HG03378 (cell line): Measurements from ENCODE around the gene TICAM2.

ENCODE experiments used
- ATAC-seq: cut with Tn5 transposase; IDR thresholded peaks from one replicate; pipeline ENCODE4 v1.9.1; 2021; ENCODE audit warnings: mild to moderate bottlenecking, moderate library complexity; ENCODE audit not compliant: unreplicated experiment

Gene TICAM2

DNA sequence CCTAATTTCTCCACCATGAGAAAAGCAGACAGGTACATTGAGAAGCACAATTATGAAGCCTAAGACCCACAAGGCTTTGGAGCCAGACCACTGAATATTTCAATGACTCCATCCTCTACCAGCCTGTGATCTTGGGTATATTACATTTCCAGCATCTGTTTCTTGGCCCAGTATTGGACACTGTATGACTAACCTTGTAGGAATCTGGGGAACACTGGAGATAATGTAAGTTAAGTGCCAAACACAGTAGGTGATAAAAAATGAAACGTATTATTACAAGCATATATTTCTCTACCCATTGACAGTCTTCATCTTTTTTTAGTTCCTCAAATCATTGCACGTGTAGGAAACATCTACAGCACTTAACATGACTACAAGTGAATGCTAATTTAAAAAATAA, 29.1 kb downstream of the TICAM2 start:
- ATAC-seq: no peak

- ATAC-seq: no peak
Measured at GRCh38 chr5:115571441-115571878, 30.8 kb downstream of the TICAM2 start.

DNA sequence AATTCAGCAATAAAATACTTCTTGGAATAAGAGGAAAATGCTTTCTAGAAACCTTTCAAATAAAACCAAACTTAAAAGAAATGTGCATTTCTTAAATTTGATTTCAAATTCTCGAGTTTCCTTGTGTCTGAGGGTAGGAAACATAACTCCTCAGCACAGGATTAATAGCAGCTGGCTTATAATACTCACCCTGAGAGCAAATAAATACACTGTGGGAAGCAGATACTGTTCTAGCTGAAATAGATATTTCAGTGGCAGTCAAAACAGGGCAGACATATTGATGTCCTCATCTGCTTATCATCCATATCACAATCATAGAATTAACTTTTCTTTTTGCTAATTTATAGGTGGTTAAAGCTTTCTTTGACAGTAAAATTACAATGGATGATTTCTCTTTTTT, 33.6 kb downstream of the TICAM2 start:
- no peak for ATAC-seq

DNA sequence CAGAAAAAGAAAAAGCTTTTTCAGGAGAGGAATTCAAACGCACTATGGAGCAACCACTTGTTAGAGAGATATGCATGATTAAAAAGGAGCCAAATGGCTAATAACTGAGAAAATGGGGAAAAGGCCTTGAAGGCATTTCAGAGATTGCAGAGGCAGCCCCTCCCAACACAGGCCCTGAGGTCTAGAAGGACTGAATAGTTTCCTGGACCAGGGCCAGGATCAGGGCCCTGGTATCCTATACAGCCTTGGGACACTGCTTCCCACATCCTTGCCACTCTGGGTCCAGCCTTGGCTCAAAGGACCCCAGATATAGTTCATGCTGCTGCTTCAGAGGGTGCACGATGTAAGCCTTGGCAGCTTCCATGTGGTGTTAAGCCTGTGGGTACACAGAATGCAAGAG, 37.0 kb downstream of the TICAM2 start:
- no peak for ATAC-seq

DNA sequence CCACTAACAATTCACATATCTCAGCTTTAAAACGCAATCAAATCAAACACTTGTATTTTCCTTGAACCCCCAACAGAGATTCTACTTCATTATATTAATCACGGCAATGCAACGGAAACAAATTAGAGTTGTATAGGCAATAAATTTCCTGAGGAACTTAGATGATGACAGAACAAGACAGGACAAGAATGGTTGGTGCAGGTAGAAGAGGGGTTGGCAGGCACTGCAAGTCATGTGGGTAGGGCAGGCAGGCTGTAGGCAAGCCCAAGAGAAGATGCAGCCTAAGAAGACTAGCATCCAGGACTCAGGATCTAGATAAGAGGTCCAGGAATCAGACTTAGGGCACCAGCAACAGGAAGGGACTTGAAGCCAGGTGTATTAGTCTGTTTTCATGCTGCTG, 41.1 kb downstream of the TICAM2 start:
- ATAC-seq: no peak

DNA sequence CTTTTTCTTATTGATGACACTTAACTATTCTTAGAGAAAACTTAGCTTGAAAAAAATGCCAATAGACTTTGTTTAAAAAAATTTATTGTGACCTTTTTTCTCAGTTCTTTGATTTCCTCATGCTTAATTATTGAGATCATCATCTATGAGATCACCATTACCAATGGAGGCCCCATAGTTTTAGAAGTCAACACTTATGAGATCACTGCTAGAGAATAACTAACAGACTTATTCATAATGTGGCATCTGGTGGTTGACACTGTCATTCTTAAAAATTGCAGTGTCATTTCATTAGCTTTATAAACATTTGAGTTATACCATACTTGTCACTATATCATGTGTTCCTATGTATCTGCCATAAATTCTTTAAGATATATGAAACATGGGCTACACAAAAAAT, 42.8 kb downstream of the TICAM2 start:
- no peak for ATAC-seq

DNA sequence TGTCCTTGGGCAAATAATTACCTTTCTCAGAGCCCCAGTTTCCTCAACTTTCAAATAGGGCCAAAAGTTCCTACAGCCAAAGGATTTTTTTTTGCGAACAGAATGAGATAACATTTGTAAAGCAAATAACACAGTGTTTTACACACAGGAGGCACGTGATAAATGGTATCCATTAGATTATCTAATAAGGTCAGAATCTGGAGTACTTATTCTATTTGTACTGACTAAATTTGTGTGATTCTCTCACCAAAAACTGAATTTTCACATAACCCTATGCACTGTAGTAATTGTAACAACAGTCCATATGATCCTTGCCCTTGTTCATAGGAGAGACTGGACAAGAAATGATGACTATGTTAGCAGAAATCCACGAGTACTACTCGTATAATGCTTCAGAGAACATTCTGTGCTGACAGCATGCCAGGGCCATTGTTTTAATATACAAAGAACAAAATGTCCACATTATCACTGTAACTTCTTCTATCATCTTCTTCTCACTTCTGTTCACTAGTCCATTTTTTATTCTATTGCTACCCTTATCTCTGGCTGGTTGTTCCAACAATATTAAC, 43.8 kb downstream of the TICAM2 start:
- no peak for ATAC-seq

DNA sequence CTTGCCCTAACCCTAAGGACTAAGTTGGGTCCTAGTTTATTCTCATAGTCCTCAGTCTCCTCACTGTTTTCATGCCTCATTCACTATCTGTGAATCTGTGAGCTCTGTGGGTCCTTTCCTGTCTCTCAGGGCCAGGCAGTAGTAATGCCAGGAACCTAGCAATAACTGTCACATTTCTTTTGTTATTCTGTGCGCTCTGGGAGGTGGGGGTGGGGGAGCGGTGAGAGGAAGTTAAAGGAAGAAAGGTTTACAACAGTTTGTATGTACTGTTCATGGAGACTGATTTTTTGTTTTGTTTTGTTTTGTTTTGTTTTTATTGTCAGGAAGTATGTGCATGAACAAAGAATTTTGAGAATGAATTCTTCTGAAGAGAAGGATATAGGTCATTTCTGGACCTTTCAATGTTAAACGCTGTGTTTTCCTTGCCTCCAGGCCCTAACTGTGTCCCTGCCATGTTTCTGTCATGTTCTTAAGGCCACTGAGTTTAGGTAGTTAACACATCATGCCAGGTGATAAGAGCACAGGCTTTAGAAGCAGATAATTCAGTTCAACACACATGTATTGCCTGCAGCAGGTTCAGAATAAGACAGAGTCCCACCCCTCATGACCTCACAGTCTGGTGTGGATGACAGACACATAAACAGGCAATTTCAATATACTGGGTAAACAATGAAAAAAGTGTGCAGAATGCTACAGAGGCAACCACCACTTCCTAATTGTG, 44.5 kb downstream of the TICAM2 start:
- ATAC-seq: no peak

GRCh38 chr5:115556276-115556675, 46.0 kb downstream of the TICAM2 start:
- ATAC-seq: no peak

GRCh38 chr5:115555084-115555633, 47.1 kb downstream of the TICAM2 start:
- no peak for ATAC-seq

DNA sequence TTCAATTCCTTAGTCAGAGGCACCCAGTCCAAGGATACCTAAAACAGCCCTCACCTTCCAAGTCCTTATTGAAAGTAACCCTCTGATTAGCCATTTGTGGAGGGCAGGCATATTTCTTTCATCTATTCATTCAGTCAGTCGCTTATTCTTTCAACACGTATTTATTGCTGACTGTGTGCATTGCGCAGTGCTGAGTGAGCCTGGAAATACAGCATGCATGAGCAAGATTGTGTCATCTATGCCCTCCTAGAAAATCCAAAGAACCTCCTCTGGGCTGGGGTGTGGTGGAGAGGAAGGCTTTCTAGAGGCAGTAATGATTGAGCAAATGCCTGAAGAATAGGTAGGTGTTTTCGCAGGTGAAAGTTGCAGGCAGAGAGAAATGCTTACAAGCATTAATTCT, 49.2 kb downstream of the TICAM2 start:
- no peak for ATAC-seq

GRCh38 chr5:115551415-115551814, 50.9 kb downstream of the TICAM2 start:
- ATAC-seq: no peak

- ATAC-seq: peak; percentile 21
Measured at GRCh38 chr5:115549154-115549553, 53.1 kb downstream of the TICAM2 start.

- ATAC-seq: no peak
Measured at GRCh38 chr5:115548683-115549082, 53.6 kb downstream of the TICAM2 start.

GRCh38 chr5:115545351-115545882, 56.9 kb downstream of the TICAM2 start:
- no peak for ATAC-seq

GRCh38 chr5:115544436-115545350, 57.6 kb downstream of the TICAM2 start, which contains the start of gene FEM1C:
Gene FEM1C, minus strand, starts transcription at chr5:115544775. Its CDS starts 1,282 bp downstream, at chr5:115543493.
- peak; percentile 91 for ATAC-seq

- no peak for ATAC-seq
Measured at GRCh38 chr5:115544043-115544435, 58.2 kb downstream of the TICAM2 start.

GRCh38 chr5:115543365-115544042, 58.8 kb downstream of the TICAM2 start:
- ATAC-seq: peak; percentile 43

DNA sequence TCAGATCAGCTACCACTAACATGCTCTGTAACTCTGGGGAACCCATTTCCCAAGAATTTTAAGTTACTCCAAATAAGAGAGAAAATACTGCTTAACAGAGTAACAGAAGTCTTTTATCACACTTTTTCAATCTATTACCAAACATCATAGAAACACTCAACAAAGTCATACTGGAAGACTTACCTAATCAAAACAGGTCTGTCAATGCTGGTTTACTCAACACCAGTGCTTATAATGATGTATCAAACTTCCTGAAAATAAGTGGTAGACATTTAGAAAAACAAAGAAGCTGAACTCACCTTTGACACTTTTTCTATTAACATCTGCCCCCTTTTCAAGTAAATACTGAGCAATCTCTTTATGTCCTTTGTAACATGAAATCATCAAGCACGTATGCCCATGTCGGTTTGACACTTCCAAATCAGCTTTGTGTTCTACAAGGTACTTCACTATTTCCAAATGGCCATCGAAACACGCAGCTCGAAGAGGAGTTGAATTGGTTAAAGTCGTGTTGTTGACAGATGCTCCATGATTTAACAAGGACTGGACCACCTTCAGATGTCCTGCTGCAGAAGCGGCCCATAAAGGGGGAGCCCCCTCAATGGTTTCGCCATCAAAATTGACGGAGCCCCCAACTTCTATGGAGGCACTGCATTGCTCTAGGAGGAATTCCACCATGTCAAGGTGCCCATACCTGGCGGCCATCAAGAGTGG, 59.5 kb downstream of the TICAM2 start:
- no peak for ATAC-seq

DNA sequence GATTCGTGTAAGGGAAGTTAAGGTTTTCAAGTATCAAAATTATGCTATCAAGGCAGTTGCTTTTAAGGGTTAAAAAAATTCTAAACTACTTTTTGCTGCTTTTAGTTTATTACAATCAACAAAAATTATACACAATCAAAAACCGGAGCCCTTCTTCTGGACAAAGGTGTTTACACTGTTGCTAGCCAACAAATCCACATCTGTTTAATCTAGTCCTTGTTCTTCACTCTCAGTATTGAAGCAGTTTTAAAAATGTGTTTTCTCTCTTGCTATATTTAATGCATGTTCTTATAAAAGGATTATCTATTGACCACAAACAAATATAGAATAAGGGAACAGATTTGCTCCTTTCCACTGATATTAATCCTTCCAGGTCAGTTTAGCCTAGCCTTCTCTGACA, 60.2 kb downstream of the TICAM2 start:
- ATAC-seq: no peak
